Natural killer cell (primary cell): Measurements from ENCODE around the gene SELENOO. TPM values are rescaled to one million over a fixed set of nuclear protein-coding genes. Genes with fewer than 3 reads are reported as not detected.

Experiments
- ATAC-seq, 3 donors: fragments of 150-1000 bp in 2 of 3; fragments of 200-7000 bp in 1 of 3; cut with Tn5 transposase; 1 replicate in 1 of 3; 2 replicates in 2 of 3; pipeline ENCODE4 v1.10.0; 2021; ENCODE audit warnings: mild to moderate bottlenecking in 2 of 3, moderate library complexity in 2 of 3
- DNase-seq, 2 donors: peaks; one replicate each; pipeline versions ENCODE4 v3.0.0 to v3.0.0-alpha.2; 2013 to 2021; ENCODE audit warnings: mixed read lengths in 1 of 2
- H3K27ac ChIP-seq: one replicate; pipeline ENCODE4 v1.5.1; 2013; ENCODE audit warnings: mild to moderate bottlenecking, low read length
- H3K27me3 ChIP-seq: one replicate; pipeline ENCODE4 v1.6.1; 2013; ENCODE audit warnings: low read length; ENCODE audit not compliant: control insufficient read depth, insufficient read depth
- H3K36me3 ChIP-seq: one replicate; pipeline ENCODE4 v1.6.1; 2013; ENCODE audit warnings: low read length; ENCODE audit not compliant: control insufficient read depth, insufficient read depth
- H3K4me1 ChIP-seq: one replicate; pipeline ENCODE4 v1.6.1; 2013; ENCODE audit warnings: low read length; ENCODE audit not compliant: control insufficient read depth, insufficient read depth
- H3K4me3 ChIP-seq: one replicate; pipeline ENCODE4 v1.5.1; 2013; ENCODE audit warnings: low read length
- H3K9me3 ChIP-seq: one replicate; pipeline ENCODE4 v1.6.1; 2013; ENCODE audit warnings: low read length; ENCODE audit not compliant: control insufficient read depth, insufficient read depth
- H3K27ac Mint-ChIP-seq, 2 donors: one replicate each; pipeline ENCODE4 v1.8.0; 2022; ENCODE audit warnings: mild to moderate bottlenecking in 2 of 2, mixed read lengths in 2 of 2, moderate library complexity in 1 of 2
- H3K27me3 Mint-ChIP-seq, 2 donors: one replicate each; pipeline ENCODE4 v1.8.0; 2022; ENCODE audit warnings: low read depth in 2 of 2, mixed read lengths in 2 of 2
- H3K36me3 Mint-ChIP-seq: one replicate; pipeline ENCODE4 v1.8.0; 2022; ENCODE audit warnings: mixed read lengths
- H3K4me1 Mint-ChIP-seq, 2 donors: one replicate each; pipeline ENCODE4 v1.8.0; 2022; ENCODE audit warnings: mixed read lengths in 2 of 2
- H3K4me3 Mint-ChIP-seq: one replicate; pipeline ENCODE4 v1.8.0; 2022; ENCODE audit warnings: mild to moderate bottlenecking, moderate library complexity, mixed read lengths
- H3K9me3 Mint-ChIP-seq, 2 donors: one replicate each; pipeline ENCODE4 v1.8.0; 2022; ENCODE audit warnings: mixed read lengths in 2 of 2
- CTCF ChIP-seq: fragments of 200-600 bp; IDR thresholded peaks from one replicate; pipeline ENCODE4 v1.8.0; 2022; ENCODE audit warnings: antibody characterized with exemption
- WGBS: methylation state at CpG from one replicate; pipeline ENCODE4 v1.1.7; 2013; ENCODE audit warnings: missing lambda C conversion rate; ENCODE audit not compliant: insufficient coverage; 5-methylcytosine and 5-hydroxymethylcytosine counted together
- intact Hi-C: fragments of 100-400 bp; cut with micrococcal nuclease; formaldehyde crosslinking; loops from one replicate; pipeline ENCODE4 v1.14.2; 2022
- total RNA-seq, 4 donors: library from RNA; stranded (reverse); fragments of 120-200 nt in 1 of 4; gene quantifications; one replicate each; pipeline versions ENCODE4 v1.2.3 to v1.2.4, GENCODE V29; 2013 to 2022

SELENOO gene
- total RNA-seq, 3 donors from 2014 or later (not counting 1 experiment from before 2014, with no cell fraction given): 37.3 to 45.2 (median 37.6) TPM

- H3K36me3 Mint-ChIP-seq: no peaks in the 10 kb centered on the region
Measured at GRCh38 chr22:50257041-50257440, 56.2 kb downstream of the SELENOO start.

GRCh38 chr22:50257451-50258360, 56.9 kb downstream of the SELENOO start:
- DNase-seq: no peak
- 87% methylated on average over 31 of the region's 31 CpGs for WGBS
- H3K4me1 ChIP-seq: peaks cover 13% of the 10 kb centered on the region
- intact Hi-C loops: no loop called here
- peaks cover 11% of the 10 kb centered on the region for H3K27me3 ChIP-seq
- Mint-ChIP-seq H3K9me3 (no peaks in the 10 kb centered on the region), H3K36me3 (no peaks in the 10 kb centered on the region), H3K27me3 (peaks cover 0 to 11% of the 10 kb centered on the region in 2 donors), H3K27ac (no peak overlapping the region), H3K4me3 (no peak overlapping the region), H3K4me1 (peaks cover 0 to 7% of the 10 kb centered on the region in 2 donors)
- no peaks in the 10 kb centered on the region for H3K36me3 ChIP-seq
- no peaks in the 10 kb centered on the region for H3K9me3 ChIP-seq
- no peak for TF ChIP-seq CTCF
- H3K4me3 ChIP-seq: no peak overlapping the region
- ATAC-seq: no peak
- H3K27ac ChIP-seq: no peak overlapping the region

More at GRCh38 chr22:50257041-50257440, 56.2 kb downstream of the SELENOO start:
- Mint-ChIP-seq H3K27me3 (peaks cover 0 to 7% of the 10 kb centered on the region in 2 donors), H3K4me1 (peaks cover 0 to 6% of the 10 kb centered on the region in 2 donors), H3K4me3 (no peak overlapping the region), H3K27ac (no peak overlapping the region), H3K9me3 (no peaks in the 10 kb centered on the region)
- no peak for TF ChIP-seq CTCF
- no peak for ATAC-seq
- Histone ChIP-seq H3K27me3 (peaks cover 5% of the 10 kb centered on the region), H3K4me1 (peaks cover 11% of the 10 kb centered on the region), H3K36me3 (no peaks in the 10 kb centered on the region), H3K4me3 (no peak overlapping the region), H3K9me3 (no peaks in the 10 kb centered on the region), H3K27ac (no peak overlapping the region)
- intact Hi-C loops: no loop called here
- no peak for DNase-seq
- WGBS: 95% methylated on average over 16 of the region's 16 CpGs

GRCh38 chr22:50258361-50259292, 57.8 kb downstream of the SELENOO start:
- no peaks in the 10 kb centered on the region for H3K36me3 Mint-ChIP-seq

More at GRCh38 chr22:50258361-50259292, 57.8 kb downstream of the SELENOO start:
- ATAC-seq: no peak
- H3K27ac ChIP-seq: no peak overlapping the region
- TF ChIP-seq CTCF: no peak
- intact Hi-C loops: no loop called here
- peaks cover 13% of the 10 kb centered on the region for H3K27me3 ChIP-seq
- H3K4me1 ChIP-seq: peaks cover 13% of the 10 kb centered on the region
- Mint-ChIP-seq H3K4me3 (no peak overlapping the region), H3K27ac (no peak overlapping the region), H3K27me3 (peaks cover 0 to 11% of the 10 kb centered on the region in 2 donors), H3K4me1 (peaks cover 0 to 7% of the 10 kb centered on the region in 2 donors), H3K9me3 (no peaks in the 10 kb centered on the region)
- H3K4me3 ChIP-seq: no peak overlapping the region
- no peak for DNase-seq
- no peaks in the 10 kb centered on the region for H3K9me3 ChIP-seq
- WGBS: 94% methylated on average over 24 of the region's 24 CpGs
- no peaks in the 10 kb centered on the region for H3K36me3 ChIP-seq
